ENCODE measurements around the gene ROR1.

Gene ROR1

DNA sequence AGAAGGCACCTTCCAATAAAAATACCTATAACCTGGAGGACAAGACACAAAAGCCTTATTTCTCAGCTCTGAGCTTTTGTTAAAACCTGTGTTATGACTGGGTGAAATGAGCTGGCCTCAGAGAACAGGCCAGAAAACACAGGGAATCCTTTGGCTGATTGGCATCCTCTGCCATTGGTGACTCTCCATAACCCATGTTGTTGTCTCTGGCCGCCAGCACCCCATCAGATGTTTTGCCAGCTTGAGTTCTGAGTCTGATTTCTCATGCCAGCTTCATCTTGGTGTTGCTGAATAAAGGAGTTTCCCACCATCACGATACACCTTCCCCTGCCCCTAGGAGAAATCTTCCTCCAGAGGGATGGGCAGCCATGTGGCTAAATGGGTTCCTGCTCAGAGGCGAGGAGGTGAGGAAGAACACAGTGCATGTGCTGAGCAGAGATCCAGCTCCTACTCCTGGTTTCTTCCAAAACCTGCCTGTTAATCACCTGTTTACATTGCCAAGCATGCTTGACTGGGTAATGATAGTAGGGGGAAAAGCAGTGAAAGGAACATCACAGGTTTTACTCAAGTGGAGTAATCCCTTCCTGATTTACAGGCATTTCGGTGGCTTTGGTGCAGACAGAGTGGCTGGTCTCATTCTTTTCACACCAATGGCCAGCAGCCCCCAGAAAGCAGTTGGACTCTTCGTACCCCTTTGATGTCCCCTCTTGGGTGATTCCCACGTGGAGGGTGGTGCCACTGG is 109.8 kb downstream of the ROR1 start:
- no peak for DNase-seq (ENCODE audit: low spot score)

DNA sequence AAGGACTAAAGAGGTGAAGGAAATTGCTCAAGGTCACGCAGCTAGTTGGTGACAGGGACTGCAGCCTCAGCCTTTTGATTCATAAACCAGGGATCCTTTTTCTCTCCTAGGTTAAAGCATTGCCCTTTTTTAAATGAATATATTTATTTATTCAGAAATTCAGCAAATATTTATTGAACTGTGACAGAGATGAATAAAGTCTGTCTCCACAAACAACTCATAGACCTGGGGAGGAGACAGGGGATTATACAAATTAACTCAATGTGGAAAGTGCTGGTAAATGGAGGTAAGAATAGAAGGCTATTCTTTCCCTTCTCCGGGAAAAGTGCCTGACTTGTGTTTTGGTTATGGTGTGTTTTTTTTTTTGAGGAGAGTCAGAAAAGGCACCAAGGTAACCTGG is 110.7 kb downstream of the ROR1 start:
- DNase-seq (ENCODE audit: low spot score): no peak

DNA sequence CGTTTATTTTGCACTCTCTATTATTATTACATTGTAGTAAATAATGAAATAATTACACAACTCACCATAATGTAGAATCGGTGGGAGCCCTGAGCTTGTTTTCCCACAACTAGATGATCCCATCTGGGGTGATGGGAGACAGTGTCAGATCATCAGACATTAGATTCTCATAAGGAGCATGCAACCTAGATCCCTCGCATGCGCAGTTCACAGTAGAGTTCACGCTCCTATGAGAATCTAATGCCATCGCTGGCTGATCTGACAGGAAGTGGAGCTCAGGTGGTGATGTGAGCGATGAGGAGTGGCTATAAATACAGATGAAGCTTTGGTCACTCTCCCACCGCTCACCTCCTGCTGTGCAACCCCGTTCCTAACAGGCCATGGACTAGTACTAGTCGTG is 112.1 kb downstream of the ROR1 start:
- no peak for DNase-seq (ENCODE audit: low spot score)

DNA sequence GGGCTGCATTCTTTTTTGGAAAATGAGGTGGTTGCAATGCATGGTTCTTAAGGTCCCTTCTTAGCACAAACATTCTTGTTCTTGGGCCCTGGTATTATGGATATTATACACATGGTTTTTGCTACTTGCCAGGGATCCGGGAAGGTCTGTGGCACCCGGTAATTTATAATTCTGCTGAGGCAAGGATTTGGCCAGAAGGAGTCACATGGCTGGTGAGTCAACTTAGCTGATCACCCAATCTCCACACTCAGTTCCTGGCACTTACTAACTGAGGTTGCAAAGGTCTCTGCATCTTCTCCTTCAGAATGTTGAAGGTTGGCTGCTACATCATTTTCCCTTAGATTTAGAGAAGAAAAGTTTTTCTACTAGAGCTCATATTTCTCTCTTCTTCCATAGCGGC is 112.5 kb downstream of the ROR1 start:
- no peak for DNase-seq (ENCODE audit: low spot score)

DNA sequence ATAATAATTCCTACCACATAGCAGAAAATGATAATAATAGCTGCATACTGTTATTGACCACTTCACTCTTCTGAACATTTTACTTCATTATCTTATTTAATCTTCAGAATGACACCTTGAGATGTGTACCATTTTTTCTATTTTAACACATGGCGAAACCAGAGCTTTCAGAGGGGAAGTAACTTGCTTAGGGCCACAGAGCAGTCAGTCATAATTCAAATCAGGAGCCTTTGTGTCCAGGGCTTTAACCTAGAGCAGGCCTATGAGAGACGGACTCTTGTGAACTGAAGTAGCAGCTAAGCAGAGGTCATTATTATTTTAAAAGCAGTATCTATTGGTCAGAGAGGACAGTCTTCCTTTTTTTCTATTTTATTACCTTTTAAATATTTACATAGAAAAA is 114.0 kb downstream of the ROR1 start:
- no peak for DNase-seq (ENCODE audit: low spot score)

DNA sequence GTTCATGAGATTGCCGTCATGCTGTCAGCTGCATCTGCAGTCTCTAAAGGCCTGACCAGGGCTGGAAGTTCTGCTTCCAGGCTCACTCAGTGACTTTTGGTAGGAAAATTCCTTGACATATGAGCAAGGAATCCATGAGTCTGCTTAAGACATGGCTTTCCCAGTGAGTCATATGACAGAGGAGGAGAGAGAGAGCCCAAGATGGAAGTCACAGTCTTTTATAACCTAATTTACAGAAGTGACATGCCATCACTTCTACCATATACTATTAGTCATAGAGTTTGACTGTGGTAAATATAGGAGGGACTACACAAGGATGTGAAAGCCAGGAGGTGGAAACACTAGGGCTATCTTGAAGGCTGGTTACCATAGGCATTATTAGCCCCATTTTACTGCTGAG is 115.2 kb downstream of the ROR1 start:
- DNase-seq (ENCODE audit: low spot score): no peak

DNA sequence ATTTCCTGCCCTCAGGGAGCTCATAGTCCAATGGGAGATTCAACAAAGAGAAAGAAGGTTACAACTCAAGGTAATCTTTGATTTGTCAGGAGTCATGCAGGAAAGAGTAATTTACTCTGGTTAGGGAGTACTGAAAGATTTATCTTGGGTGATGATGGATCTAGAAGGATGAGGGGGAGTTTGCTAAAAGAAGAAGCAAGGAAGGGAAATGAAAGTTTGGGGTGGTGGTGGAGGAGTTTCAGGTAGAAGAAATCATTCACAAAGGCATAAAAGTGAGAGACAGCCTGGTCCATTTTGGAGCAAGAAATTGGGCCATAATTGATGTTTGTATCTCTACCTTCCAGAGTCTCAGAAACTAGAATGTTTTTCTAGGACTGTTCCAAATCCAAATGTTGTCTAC is 116.7 kb downstream of the ROR1 start:
- DNase-seq (ENCODE audit: low spot score): no peak

DNA sequence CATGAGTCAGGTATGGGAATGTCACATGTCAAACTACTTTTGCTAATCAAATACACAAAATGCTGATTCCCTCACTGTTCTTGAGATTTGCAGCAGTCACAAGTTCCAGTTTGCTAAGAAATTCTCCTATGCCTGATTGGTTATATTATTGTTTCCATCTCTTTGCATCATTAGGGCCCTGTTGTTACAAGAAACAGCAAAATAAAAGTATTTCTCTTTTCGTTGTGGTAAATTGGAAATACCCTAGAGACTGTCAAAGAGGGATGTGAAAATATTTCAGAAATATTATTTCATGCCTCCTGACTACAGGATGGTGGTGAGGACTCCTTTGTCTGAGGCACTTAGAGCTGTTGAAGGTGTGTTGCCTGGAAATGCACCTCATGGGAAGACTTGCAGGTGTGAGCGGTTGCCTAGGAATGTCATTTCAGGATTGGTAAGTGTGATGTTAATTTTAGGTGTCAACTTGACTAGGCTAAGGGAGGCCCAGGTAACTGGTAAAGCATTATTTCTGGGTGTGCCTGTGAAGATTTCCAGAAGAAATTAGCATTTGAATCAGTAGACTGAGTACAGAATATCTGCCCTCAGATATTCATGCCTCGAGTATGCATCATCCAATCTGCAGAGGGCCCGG is 117.4 kb downstream of the ROR1 start:
- no peak for DNase-seq (ENCODE audit: low spot score)

DNA sequence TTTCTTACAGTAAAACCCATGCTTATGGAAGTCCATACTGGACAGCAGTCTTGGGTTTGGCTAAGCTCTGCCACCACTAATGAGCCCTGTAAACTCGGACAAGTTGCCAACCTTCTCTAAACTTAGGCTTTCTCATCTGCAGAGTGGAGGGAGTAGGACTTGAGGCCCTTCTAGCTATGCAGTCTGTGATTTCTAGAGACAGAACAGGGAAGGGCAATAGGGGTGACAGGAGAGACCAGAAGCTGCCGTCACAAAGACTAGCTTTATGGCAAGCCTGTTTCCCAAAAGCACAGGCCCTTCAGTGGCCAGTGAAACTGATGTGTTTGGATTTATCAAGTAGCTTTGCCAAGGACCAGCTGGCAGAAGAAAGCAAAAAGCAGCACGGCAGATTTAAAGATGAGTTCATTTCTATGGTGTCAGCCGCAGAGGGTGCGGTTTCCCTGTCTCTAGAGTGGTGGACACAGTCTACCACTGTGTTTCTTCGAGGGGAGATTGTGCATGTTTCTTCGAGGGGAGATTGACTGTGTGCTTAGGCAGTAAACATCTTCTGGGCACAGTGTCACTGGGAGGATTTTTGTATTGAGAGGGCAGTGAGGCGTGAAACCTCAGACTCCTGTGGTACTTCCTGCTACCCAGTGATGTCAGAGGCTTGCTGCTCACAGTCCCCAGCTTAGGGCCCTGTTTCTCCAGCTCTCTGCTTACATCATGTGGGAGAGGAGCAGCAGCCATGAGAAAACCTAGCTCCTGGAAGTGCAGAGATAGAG is 119.0 kb downstream of the ROR1 start:
- no peak for DNase-seq (ENCODE audit: low spot score)

DNA sequence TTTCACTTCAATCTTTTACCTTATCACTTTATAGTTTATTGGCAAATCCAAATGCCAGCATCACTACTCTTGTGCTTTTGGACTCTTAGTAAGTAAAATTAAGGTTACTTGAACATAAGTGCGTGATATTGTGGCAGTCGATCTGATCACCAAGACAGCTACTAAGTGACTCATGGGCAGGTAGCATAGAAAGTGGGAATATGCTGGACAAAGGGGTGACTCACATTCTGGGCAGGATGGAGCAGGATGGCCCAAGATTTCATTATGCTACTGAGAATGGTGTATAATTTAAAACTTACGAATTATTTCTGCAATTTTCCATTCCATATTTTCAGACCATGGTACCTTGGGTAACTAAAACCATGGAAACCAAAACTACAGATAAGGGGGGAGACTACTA is 120.2 kb downstream of the ROR1 start:
- no peak for DNase-seq (ENCODE audit: low spot score)

DNA sequence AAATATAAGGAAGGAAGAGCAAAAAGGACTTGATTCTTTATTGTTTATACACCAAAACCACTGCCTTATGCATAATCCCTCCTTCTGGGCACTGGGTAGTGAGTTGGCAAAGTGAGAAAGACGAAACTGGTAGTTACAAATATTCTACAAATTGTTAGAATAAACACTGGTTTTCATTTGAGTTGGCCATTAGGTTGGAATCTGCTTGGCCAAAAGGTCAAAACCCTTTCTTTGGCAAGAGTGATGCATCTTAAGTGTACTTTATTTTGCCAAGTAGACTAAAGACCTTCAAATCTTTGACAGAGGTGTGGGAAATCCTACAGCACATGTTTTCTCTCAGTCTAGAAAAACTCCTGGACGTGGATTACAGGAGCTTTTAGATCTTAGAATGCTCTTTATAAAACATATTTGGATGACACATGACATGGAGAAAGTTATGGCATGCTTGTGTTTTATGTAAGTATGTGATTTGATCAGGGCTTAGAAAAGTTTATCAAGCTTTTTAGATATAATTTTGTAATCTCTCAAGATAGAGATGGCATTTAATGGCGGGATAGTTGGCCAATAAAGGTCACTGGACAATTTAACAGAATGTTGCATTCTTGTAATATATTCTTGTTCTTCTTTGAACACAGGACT is 120.9 kb downstream of the ROR1 start:
- no peak for DNase-seq (ENCODE audit: low spot score)

DNA sequence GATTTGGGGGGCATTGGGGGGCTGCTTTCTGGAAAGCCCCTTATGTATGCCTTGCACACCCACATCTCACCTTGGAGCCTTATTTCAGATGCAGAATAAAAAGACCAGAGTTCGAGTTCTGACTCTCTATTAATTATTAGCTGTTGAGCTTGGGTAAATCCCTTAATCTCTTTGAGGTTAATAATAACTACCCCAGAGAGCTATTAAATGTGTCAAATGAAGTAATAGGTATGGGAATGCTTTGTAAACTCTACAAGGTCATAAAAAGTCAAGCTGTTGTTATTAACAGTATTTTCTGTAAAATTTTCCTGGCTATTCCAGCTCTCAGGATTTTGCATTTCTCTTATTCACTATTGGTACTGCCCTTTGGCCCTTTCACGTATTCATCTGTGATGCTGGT is 122.9 kb downstream of the ROR1 start:
- DNase-seq (ENCODE audit: low spot score): no peak

DNA sequence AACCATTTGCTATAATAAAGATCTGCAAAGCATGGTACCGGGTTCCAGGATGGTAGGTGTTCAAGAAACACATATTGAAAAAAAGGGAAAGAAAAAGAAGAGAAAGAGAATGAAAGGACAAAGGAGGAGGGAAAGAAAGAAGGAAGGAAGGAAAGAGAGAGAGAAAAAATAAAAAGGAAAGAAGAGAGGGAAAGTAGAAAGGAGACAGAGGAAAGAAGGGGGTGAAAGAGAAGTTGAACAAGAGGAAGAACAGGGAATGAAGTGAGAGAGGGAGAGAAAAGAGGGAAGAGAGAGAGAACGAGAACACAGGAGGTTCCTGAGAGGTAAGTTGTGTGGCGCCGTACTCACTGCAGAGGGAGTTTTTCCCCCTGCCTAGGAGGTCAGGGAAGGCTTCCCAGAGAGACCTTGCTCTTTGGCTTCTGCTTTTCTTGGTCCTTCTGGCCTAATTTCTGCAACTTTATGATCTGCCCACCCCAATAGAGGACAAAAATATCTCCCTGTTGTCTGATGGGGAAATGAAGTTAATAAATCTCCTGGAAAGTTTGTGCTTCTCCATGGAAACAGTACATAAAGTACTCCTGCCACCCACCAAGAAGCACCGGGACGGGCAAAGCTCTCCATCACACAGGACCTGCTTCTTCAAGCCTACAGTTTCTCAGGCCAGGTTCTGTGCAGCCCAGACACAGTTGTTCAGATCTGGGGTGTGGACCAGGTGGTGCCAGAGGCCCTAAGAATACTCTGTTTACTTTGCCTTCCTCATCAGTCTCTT is 124.8 kb downstream of the ROR1 start:
- DNase-seq (ENCODE audit: low spot score): no peak

DNA sequence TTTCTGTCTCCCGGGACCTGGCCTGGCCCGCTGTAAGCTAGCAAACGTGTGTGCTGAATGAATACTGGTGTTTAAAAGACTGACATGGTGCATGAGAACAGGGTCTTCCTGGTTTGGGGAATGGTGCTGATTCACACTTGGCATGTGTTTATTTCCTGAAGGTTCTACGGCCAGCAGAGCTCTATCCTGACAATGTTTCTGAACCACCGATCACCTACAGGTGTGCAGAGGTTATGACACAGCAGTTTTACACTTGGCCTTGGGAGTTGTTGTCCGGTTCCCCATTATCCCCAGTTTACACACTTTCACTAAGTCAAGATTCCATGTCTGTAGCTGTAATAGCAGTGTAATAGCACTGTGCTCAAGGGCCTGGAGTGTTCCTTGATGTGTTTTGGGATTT is 127.3 kb downstream of the ROR1 start:
- DNase-seq (ENCODE audit: low spot score): no peak

DNA sequence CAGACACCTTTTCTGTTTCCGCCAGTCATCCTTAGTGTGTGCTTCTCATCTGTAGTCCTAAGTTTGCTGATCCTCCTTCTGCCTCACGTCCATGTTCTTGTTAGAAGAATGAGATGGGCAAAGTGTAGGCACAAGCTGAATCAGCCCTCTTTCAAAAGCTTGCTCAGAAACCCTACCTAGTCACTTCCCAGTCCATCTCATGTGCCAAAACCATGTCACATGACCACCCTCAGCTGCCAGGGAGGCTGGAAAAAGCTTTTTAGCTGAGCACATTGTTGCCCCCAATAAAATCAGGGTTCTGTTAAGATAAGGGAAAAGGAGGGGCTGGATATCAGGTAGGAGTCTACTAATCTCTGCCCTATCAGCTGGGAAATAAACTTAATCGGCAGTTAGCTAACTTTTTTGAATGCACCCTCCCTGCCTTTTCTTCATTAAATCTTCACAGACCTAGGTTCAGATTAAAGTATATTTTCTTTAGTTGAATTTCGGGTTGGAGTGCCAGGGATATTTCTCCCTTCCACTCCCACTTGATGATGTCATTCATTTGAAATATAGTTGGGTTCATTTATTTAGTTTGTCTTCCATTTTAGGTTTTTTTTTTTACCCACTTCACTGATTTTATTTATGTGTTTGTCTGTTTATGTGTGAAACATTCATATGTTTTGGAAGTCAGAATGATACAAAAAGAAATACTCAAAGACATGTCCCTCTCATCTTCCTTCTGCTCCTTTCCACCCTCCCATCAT is 129.2 kb downstream of the ROR1 start:
- DNase-seq (ENCODE audit: low spot score): no peak

DNA sequence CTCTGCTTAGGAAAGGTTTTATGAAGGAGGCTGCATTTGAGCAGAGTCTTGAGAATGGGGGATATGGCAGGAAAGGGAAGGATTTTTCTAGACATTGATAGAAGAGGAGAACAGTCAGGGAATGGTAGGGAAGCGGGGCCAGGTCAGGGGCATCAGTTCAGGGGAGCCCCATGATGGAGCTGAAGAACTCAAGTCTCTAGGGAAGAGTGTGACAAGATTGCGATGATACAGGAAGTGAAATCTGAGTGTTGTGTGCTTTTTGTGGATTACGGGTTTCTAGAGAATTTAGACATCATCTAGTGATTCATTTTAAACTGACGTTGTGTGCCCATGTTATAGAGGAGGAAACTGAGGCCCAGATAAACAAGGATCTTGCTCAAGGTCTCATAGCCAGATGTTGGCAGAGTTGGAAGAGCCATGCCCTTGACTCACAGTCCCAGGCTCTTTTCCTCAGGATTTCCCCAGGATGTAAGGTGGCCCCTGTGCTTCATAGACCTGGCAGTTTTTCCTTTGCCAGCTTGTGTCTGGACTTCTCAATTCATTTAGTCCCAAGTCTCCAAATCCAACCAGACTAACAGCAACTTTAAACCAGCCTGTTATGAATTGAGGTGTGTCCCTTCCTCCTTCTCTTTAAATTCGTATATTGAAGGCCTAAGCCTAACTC is 130.3 kb downstream of the ROR1 start:
- no peak for DNase-seq (ENCODE audit: low spot score)

DNA sequence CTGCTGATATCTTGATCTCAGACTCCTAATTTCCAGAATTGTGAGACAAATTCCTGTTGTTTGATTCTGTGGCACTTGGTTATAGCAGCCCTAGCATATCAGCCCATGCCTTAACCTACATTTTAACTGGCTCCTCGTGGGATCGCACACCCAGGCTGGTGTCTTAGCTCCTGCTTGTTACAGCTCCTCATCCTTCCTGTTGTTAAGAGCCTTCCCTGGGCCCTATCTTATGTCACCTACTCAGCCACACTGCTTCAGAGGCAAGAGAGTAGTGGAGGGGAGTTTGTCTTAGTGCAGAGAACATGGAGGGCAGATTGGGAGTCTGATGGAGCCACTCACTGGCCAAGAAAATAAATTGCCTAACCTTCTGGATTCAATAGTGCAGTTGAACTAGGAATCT is 131.0 kb downstream of the ROR1 start:
- DNase-seq (ENCODE audit: low spot score): no peak

DNA sequence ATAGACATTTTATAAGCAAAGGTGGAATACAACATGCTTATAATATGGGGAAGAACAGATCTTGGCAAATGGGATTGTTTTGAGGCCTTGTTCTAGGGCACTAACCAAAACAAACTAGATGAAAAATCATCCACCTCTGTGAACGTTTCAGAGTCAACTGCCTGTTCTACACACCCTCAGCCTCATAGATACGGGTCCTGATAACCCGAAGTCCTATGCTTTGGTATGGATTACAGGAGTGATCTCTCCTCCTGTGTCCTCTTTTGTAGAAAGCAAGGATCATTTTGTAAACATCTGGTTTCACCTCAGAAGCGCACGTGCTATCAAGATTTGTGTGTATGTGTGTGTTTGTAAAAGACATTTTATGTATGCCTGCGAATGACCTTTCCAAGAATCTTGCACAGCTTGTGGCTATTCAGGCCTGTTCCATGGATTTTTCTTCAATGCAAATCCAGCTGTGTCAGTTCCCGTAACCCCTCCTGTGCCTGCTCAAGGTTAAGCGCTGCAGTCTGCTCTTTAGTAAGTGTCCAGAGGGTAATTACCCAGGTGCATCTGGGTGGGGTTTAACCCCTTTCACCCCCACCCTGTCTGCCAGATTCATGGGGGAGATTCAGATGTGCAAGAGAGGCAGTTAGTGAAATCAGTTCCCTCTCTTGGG is 132.4 kb downstream of the ROR1 start:
- no peak for DNase-seq (ENCODE audit: low spot score)

DNA sequence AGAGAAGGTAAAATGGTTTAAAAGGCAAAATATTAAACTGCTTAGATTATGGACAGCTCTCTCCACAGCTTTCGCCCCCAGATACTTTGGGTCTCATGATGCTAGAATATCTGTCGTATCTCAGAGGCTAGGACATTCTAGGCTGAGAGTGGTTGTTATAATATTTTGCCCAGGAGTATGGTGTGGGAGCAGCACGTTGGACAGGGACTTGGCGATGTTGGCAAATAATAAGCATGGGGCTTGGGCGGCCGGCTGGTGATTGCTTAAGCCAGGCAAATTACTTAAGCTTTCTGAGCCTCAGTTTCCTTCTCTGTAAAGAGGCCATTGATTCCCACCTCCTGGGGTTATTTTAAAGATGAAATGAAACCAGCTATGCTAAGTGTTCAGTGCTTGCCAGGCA is 133.2 kb downstream of the ROR1 start:
- no peak for DNase-seq (ENCODE audit: low spot score)

DNA sequence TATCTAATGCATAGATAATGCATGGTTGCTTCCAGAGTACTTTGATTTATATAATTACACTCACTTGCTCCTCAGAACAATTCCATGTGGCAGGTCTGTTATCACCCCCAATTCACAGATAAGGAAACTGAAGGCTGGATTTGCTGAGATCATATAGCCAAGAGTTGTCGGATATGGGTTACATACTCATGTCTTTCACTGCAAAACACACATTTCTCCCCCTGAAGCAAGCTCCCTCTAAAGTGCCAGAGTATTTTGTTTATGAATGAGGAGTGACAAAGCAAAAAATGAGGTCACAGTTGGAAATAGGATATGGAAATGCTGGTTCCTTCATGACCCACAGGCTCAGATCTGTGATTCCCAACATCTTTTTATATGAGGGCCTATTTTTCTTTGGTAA is 134.2 kb downstream of the ROR1 start:
- no peak for DNase-seq (ENCODE audit: low spot score)
